Keratinocyte (primary cell): ENCODE data around the gene MMP23B. TPM values are rescaled to one million over a fixed set of nuclear protein-coding genes. Genes with fewer than 3 reads are reported as not detected.

Experiments used
- DNase-seq: peaks from one replicate; pipeline ENCODE4 v3.0.0-alpha.2; 2011; ENCODE audit warnings: low read depth, missing footprints, low spot score
- FAIRE-seq: peaks from 2 replicates; lab custom pipeline; 2011; peaks lifted over from hg19 to GRCh38; lab: Jason Lieb, UNC
- H2AFZ ChIP-seq: 2 replicates; pipeline ENCODE4 v1.6.0; 2012; ENCODE audit warnings: low read length, control low read depth, inconsistent platforms; ENCODE audit not compliant: control insufficient read depth
- H3K27ac ChIP-seq: 2 replicates; pipeline ENCODE4 v1.5.1; 2011; ENCODE audit warnings: low read length; ENCODE audit not compliant: control insufficient read depth, insufficient read depth
- H3K27me3 ChIP-seq: 3 replicates; pipeline ENCODE4 v1.6.0; 2011; ENCODE audit warnings: low read length; ENCODE audit not compliant: control insufficient read depth, insufficient read depth; ENCODE audit errors: extremely low read depth
- H3K36me3 ChIP-seq, 2 experiments: 2 replicates in 1 of 2; 3 replicates in 1 of 2; pipeline ENCODE4 v1.5.1; 2011; ENCODE audit warnings: low read length in 2 of 2, mild to moderate bottlenecking in 1 of 2; ENCODE audit not compliant: control insufficient read depth in 2 of 2, insufficient read depth in 2 of 2; ENCODE audit errors: extremely low read depth in 1 of 2
- H3K4me1 ChIP-seq: 3 replicates; pipeline ENCODE4 v1.5.1; 2011; ENCODE audit warnings: low read length; ENCODE audit not compliant: control insufficient read depth, insufficient read depth; ENCODE audit errors: extremely low read depth
- H3K4me2 ChIP-seq: 3 replicates; pipeline ENCODE4 v1.6.0; 2011; ENCODE audit warnings: low read depth, low read length; ENCODE audit not compliant: control insufficient read depth, insufficient read depth; ENCODE audit errors: extremely low read depth
- H3K4me3 ChIP-seq, 3 experiments: fragments of 200-600 bp in 1 of 3; sonication (generic) in 1 of 3; 2 replicates in 2 of 3; 3 replicates in 1 of 3; pipeline ENCODE4 v1.5.1; 2011 to 2016; ENCODE audit warnings: low read length in 3 of 3, mild to moderate bottlenecking in 3 of 3, control low read depth in 2 of 3, inconsistent platforms in 1 of 3, low read depth in 1 of 3, mixed read lengths in 1 of 3, mixed run types in 1 of 3, moderate library complexity in 1 of 3; ENCODE audit not compliant: control insufficient read depth in 2 of 3, insufficient read depth in 2 of 3; ENCODE audit errors: extremely low read depth in 1 of 3
- H3K79me2 ChIP-seq: 2 replicates; pipeline ENCODE4 v1.6.0; 2012; ENCODE audit warnings: low read length; ENCODE audit not compliant: control insufficient read depth, insufficient read depth
- H3K9ac ChIP-seq: 3 replicates; pipeline ENCODE4 v1.6.0; 2011; ENCODE audit warnings: low read length; ENCODE audit not compliant: control insufficient read depth, insufficient read depth; ENCODE audit errors: extremely low read depth
- H3K9me1 ChIP-seq: 3 replicates; pipeline ENCODE4 v1.6.0; 2011; ENCODE audit warnings: low read length; ENCODE audit not compliant: control insufficient read depth, insufficient read depth; ENCODE audit errors: extremely low read depth
- H3K9me3 ChIP-seq: 2 replicates; pipeline ENCODE4 v1.5.1; 2012; ENCODE audit warnings: low read depth, low read length; ENCODE audit not compliant: control insufficient read depth
- H4K20me1 ChIP-seq: 3 replicates; pipeline ENCODE4 v1.6.0; 2011; ENCODE audit warnings: low read length; ENCODE audit not compliant: control insufficient read depth, insufficient read depth; ENCODE audit errors: extremely low read depth
- EZH2 ChIP-seq: IDR thresholded peaks from one replicate; pipeline ENCODE4 v1.6.1; 2012; ENCODE audit warnings: inconsistent platforms, mild to moderate bottlenecking, low read length, moderate library complexity
- dilution Hi-C: fragments of 300-500 bp; cut with MboI; formaldehyde crosslinking; loops from one replicate; pipeline ENCODE4 v1.7.0; 2020; ENCODE audit warnings: low sequenced_read_pairs; ENCODE audit not compliant: extremely low pct_ligation_motif_present
- polyA plus RNA-seq, 5 experiments: library from polyadenylated mRNA; depleted of rRNA in 3 of 5; stranded (reverse) in 3 of 5; stranded (forward) in 1 of 5; unstranded in 1 of 5; fragments of >200 nt; gene quantifications; 1 replicate in 1 of 5; 2 replicates in 3 of 5; 3 replicates in 1 of 5; pipeline versions ENCODE4 v1.2.1 to v1.2.3, GENCODE V29; 2011 to 2012; ENCODE audit warnings: missing spikeins in 2 of 5, low read depth in 1 of 5, low replicate concordance in 1 of 5
- TF ChIP-seq, protein P1 (sequence below), 3 experiments: IDR thresholded peaks in 1 of 3; conservative IDR thresholded peaks in 1 of 3; optimal IDR thresholded peaks in 1 of 3; 2 replicates in 2 of 3; 3 replicates in 1 of 3; pipeline versions ENCODE3 to v1.5.1; 2011; ENCODE audit warnings: low read length in 3 of 3, mild to moderate bottlenecking in 3 of 3, moderate library complexity in 2 of 3, control low read depth in 1 of 3, inconsistent platforms in 1 of 3; ENCODE audit not compliant: insufficient read depth in 2 of 3; ENCODE audit errors: extremely low read depth in 1 of 3

Gene MMP23B
- polyA plus RNA-seq, 1 donor (not counting 4 experiments of a cell fraction or from before 2014, with no cell fraction given): not detected

DNA sequence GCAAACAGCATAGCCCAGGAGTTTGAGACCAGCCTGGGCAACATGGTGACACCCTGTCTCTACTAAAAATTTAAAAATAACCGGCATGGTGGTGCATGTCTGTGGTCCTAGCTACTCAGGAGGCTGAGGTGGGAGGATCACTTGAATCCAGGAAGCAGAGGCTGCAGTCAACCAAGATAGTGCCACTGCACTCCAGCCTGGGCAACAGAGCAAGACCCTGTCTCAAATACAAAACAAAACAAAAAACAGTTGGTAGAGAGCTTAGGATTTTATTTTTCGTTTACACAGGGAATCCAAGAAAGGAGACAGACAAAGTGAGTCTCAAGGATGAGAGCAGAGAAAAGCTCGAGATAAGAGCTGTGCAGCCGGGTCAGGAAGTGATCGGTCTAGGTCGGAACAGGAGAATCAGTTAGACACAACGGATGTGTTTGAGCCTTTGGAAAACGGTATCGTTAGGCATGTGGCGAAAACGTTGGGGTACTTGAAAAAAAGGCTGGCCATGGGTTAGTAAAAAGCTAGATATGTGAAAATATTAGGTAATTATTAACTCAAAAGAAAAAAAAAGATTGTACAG lies 18.4 kb upstream of the MMP23B start:
- Histone ChIP-seq H3K27ac (no peak overlapping the region), H3K79me2 (peaks cover 13% of the 10 kb centered on the region), H4K20me1 (no peaks in the 10 kb centered on the region), H3K4me3 (peak overlapping the region in 1 of 3 experiments; percentile 96), H3K9ac (no peak overlapping the region), H3K36me3 (peaks cover 0 to 3% of the 10 kb centered on the region in 2 experiments), H3K9me1 (no peaks in the 10 kb centered on the region), H2AFZ (no peak overlapping the region), H3K9me3 (no peaks in the 10 kb centered on the region), H3K4me1 (peaks cover 18% of the 10 kb centered on the region), H3K27me3 (no peaks in the 10 kb centered on the region), H3K4me2 (peak overlapping the region; percentile 76)
- FAIRE-seq: no peak
- dilution Hi-C loops: no loop called here
- DNase-seq: no peak
- TF ChIP-seq EZH2: no peak
- TF ChIP-seq, protein P1, sequence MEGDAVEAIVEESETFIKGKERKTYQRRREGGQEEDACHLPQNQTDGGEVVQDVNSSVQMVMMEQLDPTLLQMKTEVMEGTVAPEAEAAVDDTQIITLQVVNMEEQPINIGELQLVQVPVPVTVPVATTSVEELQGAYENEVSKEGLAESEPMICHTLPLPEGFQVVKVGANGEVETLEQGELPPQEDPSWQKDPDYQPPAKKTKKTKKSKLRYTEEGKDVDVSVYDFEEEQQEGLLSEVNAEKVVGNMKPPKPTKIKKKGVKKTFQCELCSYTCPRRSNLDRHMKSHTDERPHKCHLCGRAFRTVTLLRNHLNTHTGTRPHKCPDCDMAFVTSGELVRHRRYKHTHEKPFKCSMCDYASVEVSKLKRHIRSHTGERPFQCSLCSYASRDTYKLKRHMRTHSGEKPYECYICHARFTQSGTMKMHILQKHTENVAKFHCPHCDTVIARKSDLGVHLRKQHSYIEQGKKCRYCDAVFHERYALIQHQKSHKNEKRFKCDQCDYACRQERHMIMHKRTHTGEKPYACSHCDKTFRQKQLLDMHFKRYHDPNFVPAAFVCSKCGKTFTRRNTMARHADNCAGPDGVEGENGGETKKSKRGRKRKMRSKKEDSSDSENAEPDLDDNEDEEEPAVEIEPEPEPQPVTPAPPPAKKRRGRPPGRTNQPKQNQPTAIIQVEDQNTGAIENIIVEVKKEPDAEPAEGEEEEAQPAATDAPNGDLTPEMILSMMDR (optimal IDR thresholded peaks at IDR 0.05 in 1 of 3, IDR thresholded peaks at IDR 0.05 in 1 of 3, conservative IDR thresholded peaks at IDR 0.05 in 1 of 3; ENCODE audit: extremely low read depth in 1 of 3, insufficient read depth in 2 of 3, low read length in 3 of 3): no peak

DNA sequence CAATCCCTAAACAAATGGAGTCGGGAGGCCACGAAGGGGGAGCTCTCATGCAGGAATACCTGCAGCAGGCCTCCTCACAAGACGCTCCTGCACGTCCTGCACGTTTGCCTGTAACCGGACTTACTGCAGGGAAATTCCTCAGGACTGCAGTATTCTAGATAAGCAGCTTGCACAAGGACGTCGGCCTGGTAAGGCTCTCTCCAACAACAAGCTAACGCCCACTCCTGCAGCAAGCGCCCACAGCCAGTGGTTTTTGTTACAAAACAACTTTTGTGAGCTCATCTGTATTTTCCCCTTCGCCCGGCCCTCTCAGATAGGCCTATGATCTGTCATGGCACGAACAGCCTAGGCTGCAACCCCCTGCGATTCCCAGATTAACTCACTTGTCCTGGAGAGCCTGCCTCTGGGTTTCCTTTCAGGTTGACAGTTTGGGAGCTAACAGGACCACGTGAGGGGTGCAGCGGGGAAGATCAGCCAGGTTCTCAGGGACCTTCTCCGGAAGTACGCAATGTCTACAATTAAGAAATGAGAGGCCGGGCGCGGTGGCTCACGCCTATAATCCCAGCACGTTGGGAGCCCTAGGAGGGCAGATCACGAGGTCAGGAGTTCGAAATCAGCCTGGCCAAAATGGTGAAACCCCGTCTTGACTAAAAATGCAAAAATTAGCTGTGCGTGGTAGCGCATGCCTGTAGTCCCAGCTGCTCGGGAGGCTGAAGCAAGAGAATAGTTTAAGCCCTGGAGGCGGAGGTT lies 17.6 kb upstream of the MMP23B start:
- H3K9me3 ChIP-seq: no peaks in the 10 kb centered on the region
- peak overlapping the region; percentile 96 for H3K27ac ChIP-seq
- peak overlapping the region; percentile 76 for H3K4me2 ChIP-seq
- H4K20me1 ChIP-seq: no peaks in the 10 kb centered on the region
- no peaks in the 10 kb centered on the region for H3K9me1 ChIP-seq
- H3K4me1 ChIP-seq: peaks cover 18% of the 10 kb centered on the region
- H3K36me3 ChIP-seq: peaks cover 0 to 3% of the 10 kb centered on the region in 2 experiments
- TF ChIP-seq, protein P1 (optimal IDR thresholded peaks at IDR 0.05 in 1 of 3, IDR thresholded peaks at IDR 0.05 in 1 of 3, conservative IDR thresholded peaks at IDR 0.05 in 1 of 3; ENCODE audit: extremely low read depth in 1 of 3, insufficient read depth in 2 of 3, low read length in 3 of 3): no peak
- no peak for TF ChIP-seq EZH2
- dilution Hi-C loops: no loop called here
- peak overlapping the region; percentile 96 for H3K9ac ChIP-seq
- DNase-seq (no peak), FAIRE-seq (no peak)
- H3K79me2 ChIP-seq: peaks cover 13% of the 10 kb centered on the region
- H3K4me3 ChIP-seq: peak overlapping the region; percentile 87 to 96 (median 90)
- H2AFZ ChIP-seq: no peak overlapping the region
- H3K27me3 ChIP-seq: no peaks in the 10 kb centered on the region
